Activated T-cell treated with anti-CD3 and anti-CD28 coated beads, Interleukin-2, amount 50 U/mL, for 1 hour (primary cell): ENCODE data around the gene LUC7L2.
A peak's percentile ranks its signal among the peaks of the same experiment; 100 is the strongest.
"Not testable (repeated sequence)": the region's sequence is repeated elsewhere in the genome, so short reads cannot be mapped to it uniquely, and the experiment has no call there.

Experiments used
- DNase-seq: peaks from one replicate; pipeline ENCODE4 v3.0.0-alpha.2; 2020

The LUC7L2 gene

DNA sequence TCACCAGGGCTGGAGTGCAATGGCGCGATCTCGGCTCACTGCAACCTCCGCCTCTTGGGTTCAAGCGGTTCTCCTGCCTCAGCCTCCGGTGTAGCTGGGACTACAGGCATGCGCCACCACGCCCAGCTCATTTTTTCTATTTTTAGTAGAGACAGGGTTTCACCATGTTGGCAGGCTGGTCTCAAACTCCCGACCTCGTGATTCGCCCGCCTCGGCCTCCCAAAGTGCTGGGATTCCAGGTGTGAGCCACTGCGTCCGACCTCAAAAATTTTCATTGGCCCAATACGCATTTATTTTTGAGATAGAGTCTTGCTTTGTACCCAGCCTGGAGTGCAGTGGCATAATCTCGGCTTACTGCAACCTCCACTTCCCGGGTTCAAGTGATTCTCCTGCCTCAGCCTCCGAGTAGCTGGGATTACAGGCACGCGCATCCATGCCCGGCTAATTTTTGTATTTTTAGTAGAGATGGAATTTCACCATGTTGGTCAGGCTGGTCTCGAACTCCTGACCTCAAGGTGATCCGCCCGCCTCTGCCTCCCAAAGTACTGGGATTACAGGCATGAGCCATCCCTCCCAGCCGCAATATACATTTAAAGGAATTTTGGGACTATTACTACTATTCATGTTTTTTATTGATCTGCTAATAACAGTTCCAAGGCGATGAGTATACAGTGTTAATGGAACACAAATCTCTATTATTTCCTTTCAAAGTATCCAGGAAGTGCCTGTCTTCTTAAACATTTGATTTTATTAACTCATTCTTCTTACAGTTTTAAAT is 1.8 kb upstream of the LUC7L2 start:
- DNase-seq = not testable (repeated sequence)

DNA sequence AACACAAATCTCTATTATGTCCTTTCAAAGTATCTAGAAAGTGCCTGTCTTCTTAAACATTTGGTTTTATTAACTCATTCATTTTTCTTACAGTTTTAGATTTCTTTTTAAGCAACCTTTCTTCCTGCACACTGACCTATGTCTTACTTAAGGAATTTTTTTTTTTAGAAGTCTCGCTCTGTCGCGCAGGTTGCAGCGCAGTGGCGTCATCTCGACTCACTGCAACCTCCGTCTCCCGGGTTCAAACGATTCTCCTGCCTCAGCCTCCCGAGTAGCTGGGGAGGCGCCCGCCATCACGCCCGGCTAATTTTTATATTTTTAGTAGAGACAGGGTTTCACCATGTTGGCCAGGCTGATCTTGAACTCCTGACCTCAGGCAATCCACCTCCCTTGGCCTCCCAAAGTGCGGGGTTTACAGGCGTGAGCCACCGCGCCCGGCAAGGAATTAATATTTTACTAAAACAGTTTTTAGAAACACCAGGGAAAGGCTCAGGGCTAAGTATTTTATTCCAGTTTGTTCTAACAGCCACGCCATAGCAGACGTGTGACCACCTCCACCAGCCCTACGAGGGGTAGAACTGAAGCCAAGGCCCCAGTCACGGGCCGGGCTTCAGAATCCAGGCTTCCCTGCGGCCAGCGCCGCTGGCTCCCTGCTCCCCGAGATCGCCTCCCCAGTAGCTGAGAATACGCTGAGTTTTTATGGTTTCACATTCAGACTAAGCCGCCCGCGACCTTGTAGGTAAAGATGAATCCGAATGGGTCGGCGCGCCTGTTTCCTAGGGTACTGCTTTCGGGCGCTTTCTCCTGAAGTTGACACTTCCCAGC is 941 bp upstream of the LUC7L2 start:
- peak; percentile 54 for DNase-seq

DNA sequence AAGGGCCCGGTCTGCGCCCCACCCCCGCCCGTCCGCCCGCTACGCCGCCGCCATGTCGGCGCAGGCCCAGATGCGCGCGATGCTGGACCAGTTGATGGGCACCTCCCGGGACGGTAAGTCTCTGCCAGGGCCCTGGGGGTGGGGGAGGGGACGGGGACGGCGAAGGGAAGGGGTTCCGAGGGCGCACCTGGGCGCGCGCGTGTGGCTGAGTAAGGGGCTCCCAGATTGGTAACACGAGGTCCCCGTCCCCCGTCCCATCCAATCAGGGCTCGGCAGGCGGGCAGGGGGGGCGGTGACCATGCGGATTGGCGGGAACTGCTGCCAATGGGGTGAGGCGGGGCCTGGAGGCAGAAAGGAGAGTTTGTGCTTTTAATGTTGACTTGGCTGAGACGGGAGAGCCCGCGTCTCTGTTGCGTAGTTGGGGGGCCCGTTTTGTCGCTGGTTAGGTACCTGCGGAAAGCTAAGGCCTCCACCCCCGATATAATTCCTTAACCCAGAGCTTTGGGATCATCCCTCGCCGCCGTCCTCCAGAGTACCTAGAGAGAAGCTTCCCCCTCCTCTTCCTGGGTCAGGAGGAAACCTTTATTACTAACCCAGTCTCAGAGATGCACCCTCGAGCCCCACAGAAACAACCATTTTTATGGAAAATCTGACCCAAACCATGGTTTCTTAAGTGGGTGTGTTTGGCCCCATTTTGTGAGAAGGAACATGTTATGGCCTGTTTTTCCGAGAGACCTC is 685 bp downstream of the LUC7L2 start:
- peak; percentile 98 for DNase-seq

DNA sequence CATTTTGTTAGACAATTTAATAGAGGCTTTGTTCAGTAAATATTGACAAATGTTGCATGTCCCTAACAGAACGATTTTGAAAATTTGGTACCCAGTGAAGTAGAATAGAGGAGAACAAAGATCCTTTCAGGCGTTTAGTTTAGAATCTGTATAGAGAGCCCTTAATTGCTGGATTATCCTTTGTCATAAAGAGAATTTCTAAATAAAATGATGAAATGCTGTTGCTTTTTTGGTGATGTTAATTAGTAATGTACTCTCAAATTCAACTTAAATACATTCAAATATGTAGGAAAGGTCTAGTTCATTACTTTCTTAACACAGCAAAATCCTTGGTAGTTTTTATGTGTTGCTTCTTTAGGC is 1.2 kb downstream of the LUC7L2 start:
- DNase-seq = no peak

DNA sequence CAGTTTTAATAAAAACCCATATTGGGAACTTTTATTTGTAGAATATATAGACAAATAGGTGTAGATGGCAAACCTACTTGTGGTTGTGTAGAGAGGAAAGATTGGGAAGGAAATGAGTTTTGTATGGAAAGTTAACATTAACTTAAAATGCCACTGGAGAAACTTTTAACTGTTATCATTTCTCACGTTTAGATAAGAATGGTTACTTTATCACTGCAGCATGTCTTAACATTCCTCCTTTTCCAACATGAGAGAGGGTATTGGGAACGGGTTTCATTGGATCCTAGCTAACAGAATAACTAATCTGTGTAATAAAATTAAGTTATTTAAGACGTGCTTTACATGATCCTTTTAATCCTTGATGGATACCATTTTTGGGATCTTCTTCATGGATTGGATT is 1.8 kb downstream of the LUC7L2 start:
- DNase-seq = no peak

DNA sequence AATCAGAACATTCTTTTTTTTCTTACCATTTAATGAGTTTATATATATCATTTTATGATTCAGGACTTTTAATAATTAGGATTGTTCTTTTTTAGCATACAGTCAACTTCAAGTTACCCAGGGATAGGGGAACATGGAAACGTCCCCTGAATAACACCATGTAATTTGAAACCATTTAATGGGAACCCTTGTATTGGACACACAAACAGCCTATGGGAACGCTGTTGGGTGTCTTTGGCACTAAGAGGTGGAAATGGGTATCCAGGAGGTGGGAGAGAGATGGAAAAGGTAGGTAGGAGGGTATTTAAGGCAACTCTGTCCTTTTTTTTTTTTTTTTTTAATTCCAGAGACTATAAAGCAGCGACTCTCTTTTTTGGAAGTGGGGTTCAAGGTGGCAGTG is 2.6 kb downstream of the LUC7L2 start:
- no peak for DNase-seq

DNA sequence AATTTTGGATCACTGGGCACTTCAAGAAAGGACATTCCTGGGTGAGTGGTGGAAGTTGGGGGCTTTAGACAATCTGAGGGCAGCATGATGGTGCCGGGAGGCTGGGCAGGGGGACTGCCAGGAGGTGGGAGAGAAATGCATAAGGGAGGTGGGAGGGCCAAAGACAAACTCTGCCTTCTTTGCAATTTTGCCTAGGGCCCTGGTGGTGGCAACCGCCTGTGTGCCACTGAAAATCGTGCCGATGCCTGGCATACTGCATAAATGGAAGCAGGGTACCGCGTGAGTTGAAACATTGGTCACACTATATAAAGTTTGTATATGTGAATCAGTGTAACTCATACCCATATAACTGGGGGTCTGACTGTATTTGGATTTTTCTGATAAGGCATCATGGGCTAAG is 3.3 kb downstream of the LUC7L2 start:
- no peak for DNase-seq

DNA sequence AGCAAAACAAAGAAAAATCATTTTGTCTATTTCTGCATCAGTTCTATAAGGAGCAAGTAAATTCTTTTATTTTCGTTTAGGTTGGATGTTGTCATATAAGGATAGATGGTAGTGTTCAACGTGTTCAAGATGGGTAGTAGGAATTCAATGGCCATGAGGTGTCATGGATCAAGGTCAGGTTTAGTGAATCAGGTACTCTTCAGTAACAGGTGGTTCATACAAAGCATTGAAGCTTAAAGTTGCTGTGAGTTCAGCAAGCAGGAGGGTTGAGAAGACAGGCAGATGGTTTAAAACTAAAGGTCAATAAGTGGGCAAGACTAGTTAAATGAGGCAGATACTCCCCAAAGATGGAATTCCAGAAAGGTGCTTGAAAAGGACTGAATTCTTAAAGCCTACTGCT is 5.6 kb downstream of the LUC7L2 start:
- DNase-seq = no peak

DNA sequence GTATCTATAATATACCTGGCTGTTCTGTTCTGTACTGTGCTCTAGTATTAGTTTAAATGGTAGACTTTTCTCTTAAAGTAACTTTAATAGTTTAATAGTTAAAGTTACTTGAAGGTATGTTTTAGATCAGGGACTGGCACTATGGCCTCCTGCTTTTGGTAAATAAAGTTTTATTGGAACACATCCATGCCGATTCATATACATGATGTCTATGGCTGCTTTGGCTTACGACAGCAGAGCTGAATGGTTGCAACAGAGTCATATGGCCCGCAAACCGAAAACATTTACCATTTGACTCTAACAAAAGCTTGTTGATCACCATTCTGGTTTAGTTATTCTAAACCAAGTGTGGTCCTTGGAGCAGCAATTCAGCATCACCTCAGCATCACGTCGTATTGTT is 6.7 kb downstream of the LUC7L2 start:
- no peak for DNase-seq

DNA sequence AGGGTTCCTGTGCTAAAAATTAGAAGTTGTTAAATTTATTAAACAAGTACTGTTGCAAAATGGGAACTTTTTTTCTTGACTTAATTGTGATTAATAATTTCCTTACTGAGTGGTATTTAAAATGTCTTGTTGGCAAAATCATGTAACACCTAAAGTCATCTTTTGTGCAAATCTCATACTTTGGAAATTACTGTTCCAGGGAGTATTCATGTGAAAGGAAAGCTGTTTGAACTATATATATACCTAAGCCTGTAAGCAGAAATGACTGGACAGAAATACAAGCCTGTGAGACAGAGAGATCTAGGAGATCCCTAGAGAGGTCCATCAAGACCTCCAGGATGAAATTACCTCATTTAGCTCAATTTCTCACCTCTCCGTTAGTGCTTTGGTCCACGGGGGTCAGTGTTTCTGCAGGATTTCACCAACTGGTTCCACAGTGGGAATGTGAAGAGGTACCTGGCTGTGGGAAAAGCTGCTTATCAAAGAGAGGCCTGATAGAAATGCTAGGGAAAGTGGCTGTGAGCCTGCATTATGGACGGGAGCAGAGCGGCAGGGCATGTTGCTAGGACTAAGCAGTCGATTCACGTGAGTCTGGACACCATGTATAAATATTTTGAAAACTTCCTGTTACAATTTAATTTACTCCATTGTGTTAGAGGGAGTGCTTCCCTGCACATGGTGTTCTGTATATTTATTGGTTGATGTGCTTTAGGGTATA is 7.9 kb downstream of the LUC7L2 start:
- no peak for DNase-seq

DNA sequence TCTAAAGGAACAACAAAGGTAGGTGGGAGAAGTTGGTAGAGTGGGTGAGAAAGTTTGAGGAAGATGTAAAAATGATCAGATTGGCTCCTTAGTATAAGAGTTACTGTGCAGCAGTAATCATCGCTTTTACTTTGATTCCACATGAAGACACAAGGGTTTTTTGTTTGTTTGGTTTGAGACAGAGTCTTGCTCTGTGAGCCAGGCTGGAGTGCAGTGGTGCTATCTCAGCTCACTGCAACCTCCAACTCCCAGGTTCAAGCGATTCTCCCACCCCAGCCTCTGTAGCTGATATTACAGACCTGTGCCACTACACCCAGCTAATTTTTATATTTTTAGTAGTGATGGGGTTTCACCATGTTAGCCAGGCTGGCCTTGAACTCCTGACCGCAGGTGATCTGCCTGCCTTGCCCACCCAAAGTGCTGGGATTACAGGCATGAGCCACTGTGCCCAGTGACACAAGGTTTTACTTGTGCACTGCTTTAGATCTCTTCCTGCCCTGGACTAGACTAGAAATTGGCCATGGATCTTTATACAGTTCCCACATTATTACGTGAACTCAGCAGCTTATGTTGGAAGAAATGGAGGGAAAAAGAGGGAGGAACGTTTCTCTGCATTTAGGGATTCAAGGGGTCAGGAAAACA is 10.7 kb downstream of the LUC7L2 start:
- DNase-seq = no peak

DNA sequence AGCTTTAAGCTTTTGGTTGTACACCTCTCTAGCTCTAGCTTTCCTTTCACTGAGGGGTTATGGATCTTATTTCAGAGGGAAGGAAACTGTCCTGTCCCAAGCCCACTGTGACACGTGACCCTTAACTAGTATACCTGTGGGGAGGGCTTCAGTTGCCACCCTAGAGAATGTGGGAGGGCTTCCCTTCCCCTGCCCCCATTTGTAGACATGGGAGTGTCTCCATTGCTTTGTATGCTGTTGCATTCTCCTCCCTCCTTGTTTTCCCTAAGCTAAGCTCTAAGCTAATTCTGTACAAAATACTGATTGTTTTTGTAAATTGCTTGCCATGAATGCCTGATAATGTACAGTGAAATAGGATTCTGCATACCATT is 11.2 kb downstream of the LUC7L2 start:
- no peak for DNase-seq

DNA sequence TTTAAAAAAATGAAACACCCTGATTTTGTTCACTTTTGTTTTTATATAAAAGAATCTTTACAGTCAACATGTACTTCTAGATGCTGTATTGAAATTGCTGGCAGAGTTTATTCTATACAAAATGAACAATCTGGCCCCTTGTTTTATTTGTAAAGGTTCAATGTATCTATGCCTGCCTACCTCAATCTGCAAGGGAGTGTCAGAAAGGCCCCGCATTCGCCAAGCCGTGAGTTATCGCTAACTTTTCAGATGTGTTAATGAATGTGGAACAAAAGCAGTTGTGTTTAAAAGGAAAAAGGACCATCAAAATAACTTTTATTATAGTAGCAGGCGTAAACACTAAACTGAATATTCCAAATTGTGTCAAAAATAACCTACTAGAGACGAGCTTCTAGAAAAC is 14.6 kb downstream of the LUC7L2 start:
- DNase-seq = no peak

DNA sequence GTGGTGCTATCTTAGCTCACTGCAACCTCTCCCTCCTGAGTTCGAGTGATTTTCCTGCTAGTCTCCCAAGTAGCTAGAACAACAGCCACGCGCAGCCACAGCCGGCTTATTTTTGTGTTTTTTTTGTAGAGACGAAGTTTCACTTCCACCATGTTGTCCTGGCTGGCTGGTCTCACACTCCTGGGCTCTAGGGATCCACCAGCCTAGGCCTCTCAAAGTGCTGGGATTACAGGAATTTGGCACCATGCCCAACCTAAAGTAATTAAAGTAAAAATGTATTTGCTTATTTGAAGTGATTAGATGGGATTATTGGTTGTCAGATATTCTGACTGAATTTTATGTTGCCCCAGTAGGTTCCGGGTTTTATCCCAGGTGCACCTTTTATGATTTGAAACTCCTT is 22.7 kb downstream of the LUC7L2 start:
- DNase-seq = no peak

DNA sequence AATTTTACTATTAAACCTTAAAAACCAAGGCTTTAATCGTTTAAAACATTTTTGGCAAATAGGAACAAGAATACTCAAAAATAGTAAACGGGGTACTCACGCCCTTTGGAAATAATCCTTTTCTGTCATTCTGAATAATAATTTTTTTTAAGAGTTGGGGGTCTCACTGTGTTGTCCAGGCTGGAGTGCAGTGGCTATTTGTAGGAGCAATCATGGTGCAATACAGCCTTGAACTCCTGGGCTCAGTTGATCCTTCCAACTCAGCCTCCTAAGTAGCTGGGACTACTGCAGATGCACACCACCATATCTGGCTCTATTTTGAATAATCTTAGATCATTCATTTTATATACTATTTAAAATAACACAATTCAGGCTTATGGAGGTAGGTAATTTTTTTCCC is 24.9 kb downstream of the LUC7L2 start:
- no peak for DNase-seq

DNA sequence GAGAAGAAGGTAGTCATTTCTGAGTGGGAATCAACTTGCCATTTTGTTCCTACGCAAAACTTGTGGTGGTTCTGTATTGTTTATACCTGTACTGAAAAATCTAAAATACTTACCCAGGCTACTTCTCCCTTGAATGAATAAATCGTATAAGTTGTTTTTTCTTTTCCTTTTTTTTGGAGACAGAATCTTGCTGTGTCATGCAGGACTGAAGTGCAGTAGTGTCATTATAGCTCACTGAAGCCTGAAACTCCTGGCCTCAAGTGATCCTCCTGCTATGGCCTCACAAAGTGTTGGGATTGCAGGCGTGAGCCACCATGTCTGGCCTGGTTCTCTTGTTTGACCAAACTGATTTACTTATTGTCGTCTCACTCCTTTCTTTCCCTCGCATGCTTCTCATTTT is 27.9 kb downstream of the LUC7L2 start:
- no peak for DNase-seq

DNA sequence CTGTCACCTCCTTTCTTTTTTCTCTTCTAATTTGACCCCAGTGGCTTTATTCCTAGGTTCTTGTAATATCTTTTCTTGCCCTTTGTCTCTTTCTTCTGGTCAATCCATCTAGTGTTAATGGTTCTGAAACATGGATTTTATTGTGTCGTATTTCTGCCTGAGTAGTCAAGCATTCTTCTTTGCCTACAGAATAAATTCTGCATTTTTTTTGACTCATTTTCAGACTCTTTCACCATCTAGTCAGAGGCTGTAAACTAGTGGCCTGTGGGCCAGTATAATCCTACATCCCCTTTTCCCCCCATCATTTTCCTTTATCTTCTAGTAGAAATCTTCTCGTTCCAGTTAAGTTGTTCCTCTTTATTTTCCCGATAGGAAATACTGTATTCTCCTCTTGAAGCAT is 29.4 kb downstream of the LUC7L2 start:
- no peak for DNase-seq

DNA sequence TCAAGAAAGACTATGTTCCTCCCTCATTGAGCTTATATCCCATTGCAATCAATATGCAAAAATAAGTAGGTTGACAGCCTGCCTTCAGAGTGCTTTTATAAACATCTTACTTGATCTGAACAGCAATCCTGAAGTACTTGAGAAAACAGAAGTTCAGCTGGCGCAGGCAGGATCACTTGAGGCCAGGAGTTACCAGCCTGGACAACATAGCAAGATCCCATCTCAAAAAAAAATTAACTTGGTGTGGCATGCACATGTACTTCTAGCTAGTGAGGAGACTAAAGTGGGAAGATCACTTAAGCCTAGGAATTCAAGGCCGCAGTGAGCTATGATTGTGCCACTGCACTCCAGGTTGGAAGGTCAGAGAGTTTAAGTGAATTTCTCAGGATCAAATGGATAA is 30.1 kb downstream of the LUC7L2 start:
- no peak for DNase-seq

DNA sequence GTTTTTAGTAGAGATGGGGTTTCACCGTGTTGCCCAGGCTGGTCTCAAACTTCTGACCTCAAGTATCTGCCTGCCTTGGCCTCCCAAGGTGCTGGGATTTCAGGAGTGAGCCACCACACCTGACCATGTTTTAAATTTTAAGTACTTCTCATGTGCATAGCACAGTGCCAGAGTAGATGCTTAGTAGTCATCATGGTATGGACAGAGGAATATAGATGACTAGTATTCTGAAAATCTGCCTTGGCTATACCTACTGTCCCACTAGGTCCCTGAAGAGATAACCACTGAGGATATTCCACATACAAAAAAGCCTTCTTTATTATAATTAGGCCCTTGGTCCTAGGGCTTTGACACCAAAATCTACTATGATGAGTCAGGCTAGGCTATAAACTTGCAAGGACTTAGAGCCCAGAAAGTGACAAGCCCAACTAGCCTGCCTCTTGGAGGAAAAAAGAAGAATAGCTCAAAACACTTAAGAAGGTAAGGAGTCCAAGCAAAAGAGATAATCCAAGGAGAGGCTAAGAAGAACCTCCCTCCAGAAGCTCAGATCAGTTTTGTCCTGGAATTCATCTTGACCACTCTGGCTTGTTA is 34.0 kb downstream of the LUC7L2 start:
- DNase-seq = no peak

DNA sequence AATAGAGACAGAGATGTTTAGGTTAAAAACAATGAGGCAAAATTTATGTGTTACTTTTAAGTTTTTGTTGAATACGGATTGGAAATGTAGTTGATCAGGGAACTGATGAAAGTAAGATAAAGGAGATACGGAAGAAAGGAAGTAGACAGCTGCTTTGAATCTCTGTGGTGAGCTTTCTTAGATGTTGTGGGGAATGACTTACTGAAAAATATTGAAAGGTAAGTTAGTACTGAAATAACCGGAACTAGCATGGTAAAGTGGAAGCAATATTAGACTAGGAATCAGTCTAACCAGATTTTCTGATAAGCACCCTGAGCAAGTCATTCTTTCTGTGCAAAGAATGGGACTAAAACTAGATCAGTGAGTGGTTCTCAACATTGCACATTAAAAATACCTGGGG is 34.8 kb downstream of the LUC7L2 start:
- no peak for DNase-seq

DNA sequence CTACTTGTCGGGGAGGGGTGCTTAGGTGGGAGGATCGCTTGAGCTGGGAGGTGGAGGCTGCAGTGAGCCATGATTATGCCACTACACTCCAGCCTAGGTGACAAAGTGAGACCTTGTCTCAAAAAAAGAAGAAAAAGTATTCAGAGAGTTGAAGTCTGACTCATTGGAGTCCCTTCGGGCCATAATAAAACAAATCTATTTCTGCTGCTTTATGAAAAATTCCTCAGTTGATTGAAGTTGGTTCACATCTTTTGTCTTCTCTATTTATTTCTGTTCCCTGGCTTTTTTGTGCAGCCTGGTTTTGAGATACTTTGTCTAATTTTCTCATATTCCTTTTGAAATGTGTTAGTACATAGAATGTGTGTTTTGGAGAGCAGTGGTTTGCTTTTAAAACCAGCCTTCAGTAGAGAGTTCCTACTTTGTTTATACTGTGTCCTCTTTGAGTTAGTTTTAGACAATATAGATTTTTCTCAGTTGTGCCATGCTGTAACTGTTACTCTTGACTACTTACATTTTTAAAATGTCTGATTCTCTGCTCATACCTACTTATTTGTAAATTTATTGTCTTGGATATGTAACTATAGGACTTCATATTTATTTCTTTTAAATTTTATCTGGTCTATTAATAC is 36.7 kb downstream of the LUC7L2 start:
- no peak for DNase-seq

DNA sequence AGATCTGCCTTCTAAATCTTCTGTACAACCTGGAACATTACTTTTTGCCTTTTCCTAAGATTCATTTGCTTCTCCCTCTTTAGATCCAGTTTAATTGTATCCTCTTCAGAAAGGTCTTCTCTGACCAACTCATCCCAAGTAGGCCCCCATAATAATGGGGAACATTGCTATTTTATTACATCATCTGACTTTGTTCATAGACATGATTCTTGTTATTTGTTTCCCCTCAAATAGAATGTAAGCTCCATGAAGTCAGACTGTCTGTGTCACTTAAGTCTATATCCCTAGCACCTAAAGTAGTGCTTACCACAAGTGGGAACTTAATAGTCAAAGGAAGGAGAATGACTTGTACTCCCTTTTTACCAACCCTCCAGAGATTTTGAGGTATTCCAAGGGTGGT is 37.5 kb downstream of the LUC7L2 start:
- DNase-seq = no peak
